ENCODE results near the gene CLASRP.

Gene CLASRP

DNA sequence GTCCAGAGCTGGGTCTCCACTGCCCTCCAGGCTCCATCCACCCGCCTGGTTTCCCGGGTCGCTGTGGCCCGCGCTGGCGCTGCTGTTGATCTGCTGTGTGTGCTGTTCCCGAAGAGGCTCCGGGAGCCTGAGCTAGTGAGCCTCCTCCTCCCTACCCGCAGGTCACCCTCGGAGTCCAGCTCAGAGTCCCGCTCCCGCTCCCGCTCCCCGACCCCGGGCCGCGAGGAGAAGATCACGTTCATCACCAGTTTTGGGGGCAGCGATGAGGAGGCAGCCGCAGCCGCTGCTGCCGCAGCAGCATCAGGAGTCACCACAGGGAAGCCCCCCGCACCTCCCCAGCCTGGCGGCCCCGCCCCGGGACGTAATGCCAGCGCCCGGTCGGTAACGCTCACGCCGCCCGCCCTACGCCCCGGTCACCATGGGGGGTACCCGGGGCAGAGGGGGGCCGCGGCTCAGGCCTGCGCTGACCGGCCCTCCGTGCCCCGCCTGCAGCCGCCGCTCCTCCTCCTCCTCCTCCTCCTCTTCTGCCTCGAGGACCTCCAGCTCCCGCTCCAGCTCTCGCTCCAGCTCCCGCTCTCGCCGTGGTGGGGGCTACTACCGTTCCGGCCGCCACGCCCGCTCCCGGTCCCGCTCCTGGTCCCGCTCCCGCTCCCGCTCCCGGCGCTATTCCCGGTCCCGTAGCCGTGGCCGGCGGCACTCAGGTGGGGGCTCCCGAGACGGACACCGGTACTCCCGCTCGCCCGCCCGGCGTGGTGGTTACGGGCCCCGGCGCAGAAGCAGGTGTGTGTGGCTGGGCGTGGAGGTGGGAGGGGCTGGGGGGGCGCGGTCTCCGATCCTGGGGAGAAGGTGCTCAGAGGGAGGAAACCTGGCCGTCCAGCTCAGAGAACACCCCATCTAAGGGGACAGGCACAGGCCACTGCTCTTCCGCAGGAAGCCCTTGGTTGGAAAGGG is 25.3 kb downstream of the CLASRP start:
- DNase-seq = no peak

DNA sequence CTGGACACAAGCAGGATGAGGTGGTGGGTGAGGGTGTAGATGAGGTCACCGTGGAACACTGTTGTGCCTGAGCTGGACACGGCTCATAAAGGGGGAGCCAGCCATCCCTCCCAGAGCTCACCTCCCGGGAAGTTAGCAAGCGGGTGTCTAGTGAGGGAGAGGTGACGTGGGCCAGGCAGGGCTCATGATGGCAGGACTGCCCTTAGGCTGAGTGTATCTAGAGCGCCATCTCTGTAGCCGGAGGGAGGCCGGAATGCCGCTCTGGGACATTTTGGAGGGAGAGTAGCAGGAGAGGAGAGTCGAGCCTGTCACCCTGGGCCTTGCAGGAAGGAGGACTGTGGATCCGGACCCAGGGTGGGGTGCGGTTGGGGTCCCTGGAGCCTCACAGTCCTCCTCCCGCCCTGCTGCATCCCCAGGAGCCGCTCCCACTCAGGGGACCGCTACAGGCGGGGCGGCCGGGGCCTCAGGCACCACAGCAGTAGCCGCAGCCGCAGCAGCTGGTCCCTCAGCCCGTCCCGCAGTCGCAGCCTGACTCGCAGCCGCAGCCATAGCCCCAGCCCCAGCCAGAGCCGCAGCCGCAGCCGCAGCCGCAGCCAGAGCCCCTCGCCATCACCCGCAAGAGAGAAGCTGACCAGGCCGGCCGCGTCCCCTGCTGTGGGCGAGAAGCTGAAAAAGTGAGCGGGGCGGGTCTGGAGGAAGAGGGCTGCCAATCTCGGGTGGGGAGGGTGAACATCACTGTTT is 28.2 kb downstream of the CLASRP start:
- no peak for DNase-seq

DNA sequence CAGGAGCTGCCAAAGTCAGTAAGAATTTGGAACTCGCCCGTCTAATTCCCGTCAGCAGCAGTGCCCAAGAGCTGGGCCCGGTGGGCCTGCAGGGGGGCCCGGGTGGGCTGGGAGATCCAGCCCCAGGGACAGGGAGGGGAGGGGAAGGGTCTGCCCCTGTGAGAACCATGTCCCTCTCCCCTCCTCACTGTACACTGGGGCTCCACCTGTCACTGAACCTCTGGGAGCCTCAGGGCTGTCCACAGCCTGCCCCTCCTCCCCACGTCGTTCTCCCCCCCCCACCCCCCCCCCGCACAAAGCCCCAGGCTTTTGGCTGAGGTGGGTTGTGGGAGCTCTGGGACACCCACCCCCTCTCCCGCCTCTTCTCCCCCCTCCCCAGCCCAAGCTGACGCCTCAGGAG is 29.2 kb downstream of the CLASRP start:
- DNase-seq = no peak

- no peak for DNase-seq
Measured at GRCh38 chr19:45069056-45069455, 30.2 kb downstream of the CLASRP start.

DNA sequence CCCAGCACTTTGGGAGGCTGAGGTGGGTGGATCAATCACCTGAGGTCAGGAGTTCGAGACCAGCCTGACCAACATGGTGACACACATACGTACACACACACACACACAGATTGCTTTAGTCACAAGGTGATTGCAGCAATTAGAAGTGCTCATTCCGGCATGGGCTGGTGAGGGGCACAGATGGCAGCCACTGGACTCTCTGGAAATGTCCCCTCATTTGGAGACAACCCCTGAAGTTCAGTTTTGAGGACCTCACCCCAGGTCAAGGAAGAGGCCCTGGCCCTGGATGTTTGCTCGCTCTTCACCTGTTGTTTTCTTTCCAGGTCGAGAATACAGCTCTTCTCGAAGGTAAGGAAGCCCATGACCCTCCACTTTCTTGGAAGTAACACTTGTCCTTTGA is 31.4 kb downstream of the CLASRP start:
- DNase-seq = no peak

DNA sequence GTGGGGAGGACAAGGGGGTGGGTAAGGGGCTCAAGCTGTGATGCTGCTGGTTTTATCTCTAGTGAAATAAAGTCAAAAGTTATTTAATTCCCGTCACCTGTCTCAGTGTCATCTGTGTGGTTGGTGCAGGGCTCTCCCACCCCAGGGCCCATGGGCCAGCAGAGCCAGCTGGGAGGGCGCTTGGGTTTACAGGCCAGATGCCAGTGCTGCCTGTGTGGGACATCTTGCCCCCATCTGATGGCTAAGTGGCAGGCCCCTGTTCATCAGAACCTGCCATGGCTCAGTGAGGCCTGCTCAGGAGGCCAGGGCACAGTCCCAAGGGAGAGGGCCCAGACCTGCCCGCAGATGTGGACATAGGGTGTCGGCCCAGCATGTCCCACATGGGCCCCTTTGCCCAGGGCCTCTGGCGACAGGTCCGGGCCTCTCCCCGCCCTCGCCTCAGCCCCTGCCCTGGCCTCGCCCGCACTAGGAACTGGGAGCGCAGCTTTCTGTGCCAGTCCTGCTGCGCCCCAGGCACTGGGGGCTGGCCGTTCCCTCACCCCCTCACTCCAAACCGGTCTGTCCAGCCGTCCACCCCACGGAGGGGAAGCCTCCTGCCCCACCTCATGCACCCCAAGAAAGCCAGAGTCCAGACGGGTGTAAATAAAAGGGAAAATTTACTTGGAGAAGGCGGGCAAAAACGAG is 32.2 kb downstream of the CLASRP start:
- no peak for DNase-seq

GRCh38 chr19:45071545-45071938 is 32.7 kb downstream of the CLASRP start:
- DNase-seq = no peak

DNA sequence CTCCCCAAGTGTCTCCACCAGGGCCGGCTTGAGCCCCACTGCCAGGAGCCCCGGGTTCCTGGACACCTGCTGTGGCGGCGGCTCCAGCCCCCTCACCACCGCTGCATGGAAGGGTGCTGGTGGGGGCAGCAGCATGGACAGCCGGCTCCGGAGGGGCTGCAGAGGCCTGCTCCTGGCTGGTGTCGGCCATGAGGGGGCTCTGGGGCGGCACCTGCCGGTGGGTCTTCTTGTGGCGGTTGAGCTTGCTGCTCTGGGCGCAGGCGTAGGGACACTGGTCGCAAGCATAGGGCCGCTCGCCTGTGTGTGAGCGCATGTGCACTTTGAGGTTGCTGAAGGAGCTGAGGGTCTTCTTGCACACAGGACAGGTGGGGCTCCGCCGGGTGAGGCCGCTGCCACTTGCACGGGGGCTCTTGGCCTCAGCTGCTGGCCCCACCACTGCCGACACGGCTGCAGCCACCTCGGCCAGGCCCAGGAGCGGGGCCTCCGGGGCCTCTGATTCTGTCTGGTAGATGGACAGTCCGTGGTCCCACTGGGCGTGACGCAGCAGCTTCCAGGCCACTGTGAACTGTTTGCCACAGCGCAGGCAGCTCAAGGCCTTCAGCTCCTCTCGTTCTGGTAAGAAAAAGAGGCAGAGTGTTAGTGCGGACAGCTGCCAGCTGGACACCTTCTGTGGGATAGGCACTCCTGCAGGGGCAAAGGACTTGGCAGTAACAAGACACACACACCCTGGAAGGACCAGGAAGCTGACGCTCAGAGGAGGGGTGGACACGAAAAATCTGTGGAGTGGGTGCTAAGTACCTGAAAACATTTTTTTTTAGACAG is 33.3 kb downstream of the CLASRP start:
- no peak for DNase-seq

GRCh38 chr19:45074744-45075300 is 36.0 kb downstream of the CLASRP start:
- no peak for DNase-seq

DNA sequence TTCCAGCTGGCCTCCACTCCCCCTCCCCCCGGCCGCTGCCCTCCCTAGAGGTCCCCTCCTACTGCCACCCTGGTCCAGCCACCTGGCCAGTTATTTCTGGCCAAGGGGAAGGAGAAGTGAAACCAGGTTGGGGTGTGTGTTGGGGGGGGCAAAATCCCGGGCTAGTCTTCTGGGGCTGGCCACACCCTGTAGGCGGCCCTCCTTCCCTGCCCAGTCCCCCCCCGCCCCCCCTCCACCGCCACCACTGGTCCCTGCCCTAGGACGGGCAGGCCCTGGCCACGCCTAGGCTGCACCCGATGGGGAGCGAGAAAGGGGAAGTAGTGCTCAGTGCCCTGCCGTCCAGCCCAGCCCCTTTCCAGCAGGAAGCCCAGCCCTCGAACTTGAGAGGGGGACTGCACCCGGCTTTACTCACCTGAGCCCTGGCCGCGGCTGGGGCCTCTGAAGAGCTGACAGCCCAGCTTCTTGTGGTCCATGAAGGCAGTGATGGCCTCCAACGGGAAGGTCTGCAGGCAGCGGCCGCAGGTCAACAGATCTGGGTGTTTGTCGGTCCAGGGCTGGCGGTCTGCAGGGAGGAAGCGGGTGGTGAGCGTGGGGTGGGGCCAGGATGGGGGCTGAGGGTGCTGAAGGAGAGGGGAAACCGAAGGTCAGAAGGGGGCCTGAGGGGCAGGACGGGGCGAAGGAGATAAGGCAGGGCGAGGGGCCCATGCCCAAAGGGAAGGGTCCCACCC is 36.6 kb downstream of the CLASRP start:
- peak; percentile 62 for DNase-seq

GRCh38 chr19:45076029-45076850 is 37.4 kb downstream of the CLASRP start, which contains the start of gene ZNF296:
Gene ZNF296, minus strand, starts transcription at chr19:45076478. Its CDS starts 105 bp downstream, at chr19:45076373.
- peak; percentile 88 for DNase-seq

DNA sequence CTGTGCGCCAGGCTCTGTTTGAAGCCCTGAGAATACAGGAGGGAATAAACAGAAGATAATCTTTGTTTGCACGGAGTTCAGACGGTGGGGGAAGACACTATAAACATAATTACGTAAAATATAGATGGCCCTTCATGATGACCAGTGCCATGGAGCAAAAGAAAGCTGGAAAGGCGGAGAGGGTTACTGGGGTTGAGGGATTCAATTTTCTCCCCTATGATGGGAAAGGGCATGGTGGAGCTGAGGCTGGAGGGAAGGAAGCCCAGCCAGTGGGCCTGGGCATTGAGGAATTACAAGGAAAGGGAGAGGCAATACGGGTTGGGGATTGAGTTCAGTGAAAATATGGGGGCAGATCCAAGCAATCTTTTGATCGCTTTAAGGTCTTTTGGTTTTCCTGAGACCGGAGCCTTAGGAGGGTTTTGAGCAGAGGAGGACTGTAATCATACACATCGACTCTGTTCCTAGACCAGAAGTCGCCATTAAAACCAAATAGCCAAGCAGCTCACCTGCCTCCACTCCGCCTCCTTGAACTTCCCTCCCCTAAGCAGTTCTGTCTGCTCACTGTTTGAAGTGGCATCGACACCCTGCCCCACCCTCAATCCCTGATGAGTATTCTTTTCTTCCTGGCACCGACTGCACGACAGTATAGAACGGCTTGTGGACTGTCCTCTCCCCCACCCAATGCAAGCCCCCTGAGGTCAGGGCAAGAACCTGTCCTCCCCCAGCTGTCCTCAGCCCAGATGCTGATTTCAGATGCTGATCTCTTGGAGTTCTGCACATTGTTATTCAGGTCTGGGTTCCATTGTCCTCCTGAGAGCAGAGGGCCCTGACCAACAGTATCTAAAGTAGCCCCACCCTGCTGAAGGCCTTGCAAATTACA is 38.2 kb downstream of the CLASRP start:
- DNase-seq = no peak

GRCh38 chr19:45078390-45079062 is 39.7 kb downstream of the CLASRP start:
- DNase-seq = no peak

GRCh38 chr19:45079063-45079910 is 40.4 kb downstream of the CLASRP start, which contains the start of gene GEMIN7:
Gene GEMIN7, plus strand, starts transcription at chr19:45079260. Its CDS starts 10,855 bp downstream, at chr19:45090115.
- peak; percentile 88 for DNase-seq

DNA sequence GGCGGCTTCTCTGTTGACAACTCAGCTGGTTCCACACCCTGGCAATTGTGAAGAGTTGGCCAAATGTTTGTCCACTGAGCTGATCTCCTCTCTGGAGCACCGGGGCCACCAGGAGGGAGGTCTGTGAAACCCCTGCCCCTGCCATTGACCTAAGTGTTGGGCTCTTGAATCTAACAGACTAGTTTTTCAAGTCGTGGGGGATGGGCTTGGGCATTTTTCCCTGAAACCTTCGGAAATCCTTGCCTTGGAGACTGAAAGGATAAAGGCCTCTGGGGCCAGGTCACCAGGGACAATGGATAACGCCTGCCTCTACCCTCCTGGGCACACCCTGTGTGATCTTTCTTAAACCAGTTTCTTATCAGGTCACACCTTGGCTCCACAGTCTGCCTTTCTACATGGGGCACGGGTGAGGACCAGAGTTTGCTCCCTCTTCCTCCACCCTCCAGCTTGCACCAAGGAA is 41.1 kb downstream of the CLASRP start:
- no peak for DNase-seq

- DNase-seq = no peak
Measured at GRCh38 chr19:45082170-45082569, 43.3 kb downstream of the CLASRP start.

DNA sequence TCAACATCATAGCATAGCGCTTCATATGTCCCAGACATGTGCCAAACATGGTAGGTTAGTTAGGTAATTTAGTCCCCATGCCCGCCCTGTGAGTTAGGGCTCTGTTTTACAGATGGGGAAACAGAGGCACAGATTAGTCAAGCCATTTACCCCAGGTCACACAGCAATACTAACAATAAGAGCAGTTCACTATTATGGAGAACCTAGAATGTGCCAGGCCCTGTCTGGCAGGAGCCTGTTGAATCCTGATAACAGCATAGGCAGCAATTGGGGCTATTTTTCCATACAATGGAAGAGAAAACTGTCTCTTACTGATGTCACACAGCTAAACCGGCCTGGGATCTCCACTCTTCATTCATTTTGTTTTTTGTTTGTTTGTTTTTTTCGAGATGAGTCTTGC is 47.6 kb downstream of the CLASRP start:
- DNase-seq = no peak

- DNase-seq = peak; percentile 49
Measured at GRCh38 chr19:45087531-45087930, 48.7 kb downstream of the CLASRP start.
